Skeletal muscle satellite cell (primary cell): Measurements from ENCODE around the gene MCF2L.

ENCODE experiments used
- H3K27me3 ChIP-seq: 2 replicates; pipeline ENCODE4 v1.7.0; 2013; ENCODE audit warnings: low read length; ENCODE audit not compliant: control insufficient read depth, insufficient read depth
- H3K36me3 ChIP-seq: 2 replicates; pipeline ENCODE4 v1.7.0; 2013; ENCODE audit warnings: mild to moderate bottlenecking, control low read depth, low read length; ENCODE audit not compliant: insufficient read depth
- H3K4me1 ChIP-seq: 2 replicates; pipeline ENCODE4 v1.7.0; 2013; ENCODE audit warnings: low read length; ENCODE audit not compliant: control insufficient read depth, insufficient read depth
- H3K4me2 ChIP-seq: 2 replicates; pipeline ENCODE4 v1.7.0; 2013; ENCODE audit warnings: mild to moderate bottlenecking, low read length
- H3K4me3 ChIP-seq: 2 replicates; pipeline ENCODE4 v1.7.0; 2013; ENCODE audit warnings: low read length
- H3K9ac ChIP-seq: 2 replicates; pipeline ENCODE4 v1.7.0; 2013; ENCODE audit warnings: mild to moderate bottlenecking, low read depth, low read length, moderate library complexity
- H3K9me3 ChIP-seq: replicated peaks from 2 replicates; pipeline ENCODE4 v1.7.0; 2013; ENCODE audit warnings: mild to moderate bottlenecking, control low read depth, low read length

The MCF2L gene

DNA sequence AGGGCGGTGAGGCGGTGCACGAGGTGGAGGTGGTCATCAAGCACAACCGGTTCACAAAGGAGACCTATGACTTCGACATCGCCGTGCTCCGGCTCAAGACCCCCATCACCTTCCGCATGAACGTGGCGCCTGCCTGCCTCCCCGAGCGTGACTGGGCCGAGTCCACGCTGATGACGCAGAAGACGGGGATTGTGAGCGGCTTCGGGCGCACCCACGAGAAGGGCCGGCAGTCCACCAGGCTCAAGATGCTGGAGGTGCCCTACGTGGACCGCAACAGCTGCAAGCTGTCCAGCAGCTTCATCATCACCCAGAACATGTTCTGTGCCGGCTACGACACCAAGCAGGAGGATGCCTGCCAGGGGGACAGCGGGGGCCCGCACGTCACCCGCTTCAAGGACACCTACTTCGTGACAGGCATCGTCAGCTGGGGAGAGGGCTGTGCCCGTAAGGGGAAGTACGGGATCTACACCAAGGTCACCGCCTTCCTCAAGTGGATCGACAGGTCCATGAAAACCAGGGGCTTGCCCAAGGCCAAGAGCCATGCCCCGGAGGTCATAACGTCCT is 180.0 kb downstream of the MCF2L start:
- H3K4me3 ChIP-seq: no peak overlapping the region
- H3K36me3 ChIP-seq: no peaks in the 10 kb centered on the region
- H3K27me3 ChIP-seq: peaks cover 12% of the 10 kb centered on the region
- peaks cover 19% of the 10 kb centered on the region for H3K4me1 ChIP-seq
- H3K9ac ChIP-seq: no peak overlapping the region
- no peaks in the 10 kb centered on the region for H3K9me3 ChIP-seq
- H3K4me2 ChIP-seq: no peak overlapping the region
